HG02970 (cell line): Measurements from ENCODE around the gene MAST3.

Source experiments
- ATAC-seq: cut with Tn5 transposase; IDR thresholded peaks from one replicate; pipeline ENCODE4 v1.9.1; 2021; ENCODE audit warnings: mild to moderate bottlenecking, moderate library complexity, moderate number of reproducible peaks; ENCODE audit not compliant: unreplicated experiment, low FRiP score

MAST3 gene

DNA sequence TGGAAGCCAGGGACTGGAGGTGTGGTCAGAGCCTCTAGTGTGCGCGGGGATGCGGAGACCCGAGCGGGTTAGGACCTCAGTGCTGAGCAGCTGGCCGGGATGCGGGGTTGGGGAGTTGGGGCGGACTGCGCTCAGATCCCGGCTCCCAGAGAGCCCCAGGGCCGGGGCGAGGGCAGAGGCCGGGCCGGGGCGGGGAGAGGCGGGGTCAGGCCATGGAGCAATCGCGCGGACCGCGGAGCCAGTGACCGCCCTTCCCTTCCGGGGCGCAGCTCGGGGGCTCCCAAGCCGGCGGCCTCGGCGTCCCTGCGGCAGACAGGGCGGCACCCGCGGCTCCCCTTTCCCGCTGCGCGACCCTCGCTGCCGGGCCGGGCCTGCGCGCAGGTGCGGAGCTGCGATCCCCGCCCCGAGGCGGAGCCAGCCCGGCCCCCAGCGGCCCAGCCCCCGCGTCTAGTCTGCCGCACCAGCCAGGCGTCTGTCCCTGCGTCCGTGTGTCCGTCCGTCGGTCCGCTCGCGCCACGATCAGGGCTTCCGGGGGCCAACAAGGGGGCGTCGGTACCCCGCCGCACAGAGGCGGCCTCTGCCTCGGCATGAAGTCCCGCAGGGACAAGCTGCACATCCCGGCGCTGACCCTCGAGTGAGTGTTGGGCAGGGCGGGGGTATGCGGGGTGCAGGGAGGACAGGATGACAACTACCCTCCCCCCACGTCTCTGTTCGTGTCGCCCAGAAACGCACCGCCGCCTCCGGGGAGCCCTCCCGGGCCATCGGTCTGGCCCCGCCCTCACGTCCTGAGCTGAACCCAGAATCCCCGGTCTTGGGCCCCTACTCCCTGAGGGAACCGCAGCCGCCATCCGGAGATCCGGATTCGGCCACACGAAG lies 12.4 kb downstream of the MAST3 start:
- no peak for ATAC-seq

DNA sequence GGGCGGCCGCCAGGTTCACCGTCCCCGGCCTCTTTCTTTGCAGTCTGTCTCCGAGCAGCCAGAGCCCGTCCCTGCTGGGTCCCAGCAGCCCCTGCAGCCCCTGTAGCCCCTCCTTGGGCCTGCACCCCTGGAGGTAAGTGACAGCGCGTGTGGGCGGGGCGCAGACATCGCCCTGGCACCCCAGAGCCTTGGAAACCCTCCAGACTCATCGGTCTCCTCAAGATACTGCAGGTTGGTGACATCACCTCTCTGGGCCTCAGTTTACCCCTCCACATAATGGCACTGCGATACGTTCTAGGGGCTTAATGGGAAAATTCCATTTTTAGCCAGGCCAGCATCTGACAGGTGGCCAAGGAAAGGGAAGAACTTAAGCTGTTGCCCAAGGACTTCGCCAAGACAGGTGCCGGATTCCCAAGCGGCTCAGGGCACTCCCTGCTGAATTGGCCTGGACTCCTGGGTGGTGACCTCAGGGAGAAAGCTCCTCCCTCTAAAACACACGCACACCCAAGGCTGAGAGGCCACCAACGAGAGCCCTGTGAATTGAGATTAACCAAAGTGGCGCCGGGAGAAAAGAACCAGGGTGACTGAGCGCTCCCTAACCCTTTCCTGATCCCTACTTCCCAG lies 13.1 kb downstream of the MAST3 start:
- no peak for ATAC-seq

DNA sequence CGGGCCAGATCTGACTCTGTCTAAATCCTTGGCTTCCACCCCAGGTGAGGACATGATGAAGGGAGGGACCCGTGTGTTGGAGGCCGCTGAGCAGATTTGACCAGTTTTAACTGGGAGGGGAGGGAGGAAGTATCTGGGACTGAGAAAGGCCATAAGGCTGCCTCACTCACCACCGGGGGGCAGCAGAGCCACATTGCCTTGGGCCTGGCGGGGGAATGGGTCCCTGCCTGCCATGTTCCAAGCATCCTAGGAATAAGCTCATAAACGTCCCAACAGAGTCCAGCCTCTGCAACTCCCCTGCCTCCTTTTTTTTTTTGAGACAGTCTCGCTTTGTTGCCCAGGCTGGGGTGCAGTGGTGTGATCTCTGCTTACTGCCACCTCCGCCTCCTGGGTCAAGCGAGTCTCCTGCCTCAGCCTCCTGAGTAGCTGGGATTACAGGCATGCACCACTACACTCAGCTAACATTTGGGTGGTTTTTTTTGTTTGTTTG lies 15.5 kb downstream of the MAST3 start:
- no peak for ATAC-seq

DNA sequence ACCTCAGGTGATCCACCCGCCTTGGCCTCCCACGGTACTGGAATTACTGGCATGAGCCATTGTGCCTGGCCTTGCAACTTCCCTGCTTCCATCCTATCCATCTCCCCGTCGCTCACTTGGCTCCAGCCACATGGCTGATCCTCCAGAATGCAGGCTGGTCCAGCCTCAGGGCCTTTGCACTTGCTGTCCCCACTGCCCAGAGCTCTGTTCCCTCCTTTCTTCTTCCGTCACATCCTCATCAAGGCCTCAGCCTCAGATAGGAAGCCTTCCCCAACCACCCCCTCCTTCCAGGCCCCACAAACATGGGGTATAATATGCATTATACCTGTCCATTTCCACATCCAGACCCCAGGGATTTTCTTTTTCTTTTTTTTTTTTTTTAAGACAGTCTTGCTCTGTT lies 16.2 kb downstream of the MAST3 start:
- no peak for ATAC-seq

DNA sequence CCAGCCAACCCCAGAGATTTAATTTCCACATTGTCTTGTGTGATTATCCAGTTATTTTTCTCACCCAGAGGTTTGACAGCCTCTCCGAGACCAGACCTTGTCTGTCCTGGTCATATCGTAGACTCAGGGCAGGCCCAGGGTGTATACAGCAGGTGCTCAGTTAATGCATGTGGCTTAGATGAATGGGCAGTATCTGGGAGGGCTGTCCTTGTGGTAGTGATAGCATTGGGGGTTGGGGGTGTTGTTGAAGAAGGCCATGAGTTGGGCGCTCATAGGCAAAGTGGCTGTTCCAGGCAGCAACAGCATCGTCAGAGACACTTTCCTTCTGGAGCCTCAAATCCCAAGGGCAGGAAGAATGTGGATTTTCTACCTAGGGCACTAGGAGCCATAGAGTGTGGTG lies 16.9 kb downstream of the MAST3 start:
- no peak for ATAC-seq

DNA sequence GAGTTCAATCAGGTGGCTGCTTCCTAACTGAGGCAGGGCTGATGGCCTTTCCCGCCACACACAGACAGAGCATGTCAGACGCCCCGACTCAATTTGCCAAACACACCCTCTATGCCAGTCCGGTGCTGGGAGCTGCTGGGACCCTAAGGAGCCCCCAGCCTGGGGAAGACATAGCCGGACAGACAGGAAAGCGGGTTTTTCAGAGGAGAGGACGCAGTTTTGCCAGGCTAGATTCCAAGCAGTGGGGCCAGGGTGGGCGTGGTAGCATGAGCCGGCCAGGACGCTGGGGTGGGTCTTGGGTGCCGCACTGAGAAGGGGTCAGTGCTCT lies 19.8 kb downstream of the MAST3 start:
- ATAC-seq, result peak; percentile 7

GRCh38 chr19:18117692-18118378 lies 20.3 kb downstream of the MAST3 start:
- peak; percentile 84 for ATAC-seq

DNA sequence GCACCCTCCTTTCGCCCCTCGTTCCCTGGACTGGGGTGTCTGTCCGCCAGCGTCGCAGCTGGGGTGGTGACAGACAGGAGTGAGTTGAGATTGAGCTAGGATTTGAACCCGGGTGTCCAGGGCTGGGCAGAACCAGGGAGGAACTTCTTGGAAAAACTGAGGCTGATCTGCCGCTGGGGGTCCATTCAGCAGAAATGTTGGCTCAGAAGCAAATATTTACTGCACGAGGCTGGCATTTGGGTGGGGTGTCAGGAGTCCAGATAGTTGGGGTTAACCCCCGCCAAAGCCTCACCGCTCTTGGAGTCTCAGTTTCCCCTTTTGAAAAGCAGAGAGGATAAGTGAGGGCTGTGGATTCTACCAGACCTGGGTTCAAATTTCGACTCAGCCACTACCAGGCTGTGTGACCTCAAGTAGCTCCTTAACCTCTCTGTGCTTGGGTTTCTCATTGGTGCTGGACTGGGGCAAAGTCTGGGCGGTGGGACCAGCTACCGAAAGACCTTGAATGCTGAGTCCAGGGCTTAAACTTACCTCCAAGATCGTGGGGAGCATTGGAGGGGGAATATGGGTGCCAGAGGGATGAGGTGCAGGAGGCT lies 20.9 kb downstream of the MAST3 start:
- ATAC-seq, result no peak

- no peak for ATAC-seq
These were observed 21.6 kb downstream of the MAST3 start for GRCh38 chr19:18119013-18119716.

DNA sequence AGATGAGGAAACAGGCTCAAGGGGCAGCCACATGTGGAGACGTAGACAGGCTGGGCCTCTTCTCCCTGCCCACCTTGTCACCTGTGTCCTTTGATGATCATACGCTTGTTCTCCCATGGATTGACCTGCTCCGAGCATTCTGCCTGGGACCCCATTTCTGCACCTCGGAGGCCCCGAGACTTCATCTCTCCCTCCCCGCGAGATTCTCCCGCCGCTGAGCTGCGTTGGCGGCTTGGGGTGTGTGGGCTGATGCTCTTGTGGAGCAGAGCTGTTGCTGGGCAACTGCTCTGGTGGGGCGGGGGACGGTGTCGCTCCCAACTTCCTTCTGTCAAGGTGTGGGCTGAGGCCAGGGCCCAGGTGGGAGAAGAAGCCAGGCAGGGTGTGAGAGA lies 22.1 kb downstream of the MAST3 start:
- ATAC-seq, result no peak

DNA sequence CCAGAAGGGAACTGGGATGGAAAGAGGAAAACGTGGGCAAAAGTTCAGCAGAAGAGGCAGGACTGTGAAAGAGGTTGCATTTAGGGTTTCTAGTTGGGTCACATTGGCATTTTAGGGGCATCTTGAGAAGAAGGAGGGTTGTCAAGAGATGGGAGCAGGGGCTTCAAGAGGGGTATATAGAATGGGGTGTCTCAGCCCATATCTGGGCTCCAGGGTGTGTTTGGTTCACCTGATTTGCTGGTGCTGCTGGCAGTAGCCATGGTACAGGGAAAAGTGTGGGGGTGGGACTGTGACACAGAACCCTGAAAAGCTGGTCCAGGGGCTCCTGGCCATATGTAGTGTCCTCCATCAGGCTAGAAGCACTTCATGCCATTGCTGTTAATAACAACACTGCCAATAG lies 22.5 kb downstream of the MAST3 start:
- ATAC-seq, result no peak

DNA sequence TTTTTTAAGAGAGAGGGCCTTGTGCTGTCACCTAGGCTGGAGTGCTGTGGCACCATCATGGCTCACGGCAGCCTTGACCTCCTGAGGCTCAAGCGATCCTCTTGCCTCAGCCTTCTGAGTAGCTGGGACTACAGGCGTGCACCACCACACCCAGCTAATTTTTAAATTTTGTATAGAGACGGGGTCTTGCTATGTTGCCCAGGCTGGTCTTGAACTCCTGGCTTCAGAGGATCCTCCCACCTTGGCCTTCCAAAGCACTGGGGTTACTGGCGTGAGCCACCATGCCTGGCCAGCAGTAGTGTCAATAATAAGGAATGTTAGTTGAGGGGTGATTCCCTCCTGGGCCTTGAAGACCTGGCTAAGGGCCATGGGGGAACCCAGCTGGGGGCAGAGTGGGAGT lies 23.6 kb downstream of the MAST3 start:
- no peak for ATAC-seq

- no peak for ATAC-seq
These were observed 24.8 kb downstream of the MAST3 start for GRCh38 chr19:18122424-18122823.

GRCh38 chr19:18122860-18123795 lies 25.6 kb downstream of the MAST3 start:
- ATAC-seq, result no peak

- ATAC-seq, result no peak
These were observed 26.2 kb downstream of the MAST3 start for GRCh38 chr19:18123819-18124218.

DNA sequence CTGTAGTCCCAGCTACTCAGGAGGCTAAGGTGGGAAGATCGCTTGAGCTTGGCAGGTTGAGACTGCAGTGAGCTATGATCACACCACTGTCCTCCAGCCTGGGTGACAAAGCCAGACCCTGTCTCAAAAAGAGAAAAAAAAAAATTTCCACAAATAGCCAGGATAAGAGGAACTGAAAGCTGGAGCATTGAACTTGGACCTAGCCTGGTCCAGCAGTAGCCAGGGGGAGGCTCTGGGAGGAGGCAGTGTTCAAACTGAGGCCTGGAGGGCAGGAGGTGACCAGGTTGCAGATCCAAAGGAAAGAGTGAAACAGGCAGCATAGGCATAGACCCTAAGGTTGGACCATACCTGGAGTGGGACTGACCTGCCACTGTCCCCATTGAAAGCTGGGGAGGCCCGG lies 28.5 kb downstream of the MAST3 start:
- ATAC-seq, result no peak

GRCh38 chr19:18128044-18128443 lies 30.5 kb downstream of the MAST3 start:
- no peak for ATAC-seq

DNA sequence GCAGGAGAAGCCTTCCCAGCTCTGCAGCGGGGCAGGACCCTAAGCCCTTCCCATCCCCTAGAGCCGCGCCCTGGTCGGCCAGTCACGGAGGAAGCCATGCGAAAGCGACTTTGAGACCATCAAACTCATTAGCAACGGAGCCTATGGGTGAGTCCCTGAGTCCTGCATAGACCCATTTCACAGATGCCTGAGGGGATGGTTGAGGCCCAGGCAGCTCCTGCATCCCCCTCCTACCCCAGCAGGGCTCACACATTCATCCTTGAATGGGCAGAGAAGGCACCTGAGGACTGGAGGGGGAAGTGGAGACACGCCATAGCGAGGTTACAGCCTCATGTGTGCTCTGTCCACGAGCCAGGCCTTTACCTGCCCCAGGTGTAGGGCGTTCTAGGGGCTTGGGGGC lies 31.2 kb downstream of the MAST3 start:
- ATAC-seq, result no peak

DNA sequence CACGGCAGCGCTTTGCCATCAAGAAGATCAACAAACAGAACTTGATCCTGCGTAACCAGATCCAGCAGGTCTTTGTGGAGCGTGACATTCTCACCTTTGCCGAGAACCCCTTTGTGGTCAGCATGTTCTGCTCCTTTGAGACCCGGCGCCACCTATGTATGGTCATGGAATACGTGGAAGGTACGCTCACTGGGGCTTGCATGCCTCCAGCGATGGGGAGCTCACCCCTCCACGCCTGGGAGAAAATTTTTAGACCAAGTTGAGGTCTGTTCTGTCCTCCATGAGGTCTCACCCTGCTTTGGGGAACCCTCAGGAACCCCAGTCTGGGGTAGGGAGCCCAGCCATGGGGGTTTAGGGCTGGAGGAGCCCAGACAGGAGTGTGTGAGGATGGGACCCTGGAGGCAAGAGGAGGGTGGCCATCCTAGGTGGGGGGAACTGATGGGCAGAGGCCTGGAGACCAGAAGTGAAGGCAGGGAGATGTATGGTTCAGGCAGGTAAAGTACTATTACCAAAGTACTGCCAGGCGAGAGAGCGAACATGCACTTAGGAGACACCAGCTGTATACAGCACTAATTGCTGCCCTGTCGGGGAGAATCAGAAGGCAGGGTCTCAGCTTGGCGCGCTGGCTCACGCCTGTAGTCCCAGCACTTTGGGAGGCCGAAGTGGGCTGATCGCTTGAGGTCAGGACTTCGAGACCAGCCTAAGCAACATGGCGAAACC lies 33.1 kb downstream of the MAST3 start:
- ATAC-seq, result no peak
